K562 (cell line): ENCODE measurements around the gene AGRP. TPM values are rescaled to one million over a fixed set of nuclear protein-coding genes. Genes with fewer than 3 reads are reported as not detected.

Experiments
- BCLAF1 ChIP-seq, 2 experiments: fragments of 450-650 bp in 1 of 2; IDR thresholded peaks; 2 replicates each; pipeline ENCODE4 v1.6.1; 2011 to 2017; ENCODE audit warnings: low read depth in 2 of 2, antibody characterized with exemption in 1 of 2, borderline replicate concordance in 1 of 2, low read length in 1 of 2, mild to moderate bottlenecking in 1 of 2, mixed read lengths in 1 of 2; ENCODE audit not compliant: control insufficient read depth in 1 of 2
- BCOR ChIP-seq: fragments of 450-650 bp; IDR thresholded peaks from 2 replicates; pipeline ENCODE4 v1.6.1; 2016
- GABPA ChIP-seq: fragments of 200-800 bp; sonication (Bioruptor generic); conservative IDR thresholded peaks from 2 replicates; pipeline ENCODE4 v1.6.1; 2016; ENCODE audit warnings: low read depth, missing genetic modification characterization, missing compliant biosample characterization
- HDAC8 ChIP-seq: fragments of 450-650 bp; IDR thresholded peaks from 2 replicates; pipeline ENCODE4 v1.6.1; 2016; ENCODE audit warnings: mild to moderate bottlenecking, missing genetic modification characterization, moderate library complexity, missing compliant biosample characterization
- KDM5B ChIP-seq: fragments of 200-600 bp; sonication (generic); IDR thresholded peaks from 2 replicates; pipeline ENCODE4 v1.6.1; 2012; ENCODE audit warnings: low read depth, mild to moderate bottlenecking, moderate library complexity, low read length, control low read depth, inconsistent platforms; ENCODE audit not compliant: insufficient replicate concordance
- MYNN ChIP-seq, 2 experiments: sonication (generic); formaldehyde crosslinking in 1 of 2; IDR thresholded peaks; 2 replicates each; pipeline versions ENCODE4 v1.5.0 to v1.6.1; 2016 to 2020; ENCODE audit warnings: antibody characterized with exemption in 1 of 2, missing genetic modification reagents in 1 of 2
- RAD51 ChIP-seq: fragments of 450-650 bp; IDR thresholded peaks from 2 replicates; pipeline ENCODE4 v1.7.1; 2016; ENCODE audit warnings: low read depth, mild to moderate bottlenecking, borderline replicate concordance
- RBM25 ChIP-seq: fragments of 200-400 bp; formaldehyde crosslinking; IDR thresholded peaks from 2 replicates; pipeline ENCODE4 v1.6.1; 2018; ENCODE audit warnings: low read length, low read depth, moderate library complexity; ENCODE audit not compliant: severe bottlenecking
- SIN3A ChIP-seq, 2 experiments: fragments of 150-350 bp in 1 of 2; IDR thresholded peaks; 2 replicates each; pipeline ENCODE4 v1.6.1; 2011 to 2016; ENCODE audit warnings: borderline replicate concordance in 2 of 2, low read depth in 2 of 2, low read length in 2 of 2, mild to moderate bottlenecking in 2 of 2, moderate library complexity in 2 of 2; ENCODE audit not compliant: control insufficient read depth in 1 of 2
- TEAD1 ChIP-seq, 2 experiments: fragments of 450-650 bp in 1 of 2; sonication (generic) in 1 of 2; formaldehyde crosslinking; IDR thresholded peaks; 2 replicates each; pipeline versions ENCODE4 v1.4.0 to v1.8.0; 2020 to 2022; ENCODE audit warnings: mild to moderate bottlenecking in 2 of 2, missing genetic modification reagents in 1 of 2
- THRAP3 ChIP-seq: fragments of 450-650 bp; IDR thresholded peaks from 2 replicates; pipeline ENCODE4 v1.6.1; 2016; ENCODE audit warnings: mild to moderate bottlenecking, inconsistent platforms, borderline replicate concordance
- TOE1 ChIP-seq, 2 experiments: fragments of 450-650 bp in 1 of 2; sonication (generic) in 1 of 2; formaldehyde crosslinking in 1 of 2; IDR thresholded peaks; 2 replicates each; pipeline versions ENCODE4 v1.7.1 to v1.8.0; 2016 to 2022; ENCODE audit warnings: borderline replicate concordance in 2 of 2, mild to moderate bottlenecking in 2 of 2, antibody characterized with exemption in 1 of 2, inconsistent platforms in 1 of 2, low read depth in 1 of 2, missing genetic modification reagents in 1 of 2, moderate library complexity in 1 of 2
- ZNF232 ChIP-seq: sonication (generic); formaldehyde crosslinking; IDR thresholded peaks from 2 replicates; pipeline ENCODE4 v1.8.0; 2022; ENCODE audit warnings: mild to moderate bottlenecking, missing genetic modification reagents
- polyA plus RNA-seq, 8 experiments: library from polyadenylated mRNA; depleted of rRNA in 4 of 8; stranded (reverse) in 5 of 8; unstranded in 3 of 8; fragments of >200 nt; fragmentation: Nextera tagmentation in 2 of 8; fragmentation: Illumina TruSeq in 1 of 8; extraction: Ambion mirVana in 2 of 8; extraction: Trizol in 1 of 8; gene quantifications; 2 replicates each; pipeline versions ENCODE4 v1.2.1 to v1.2.3, GENCODE V29; 2011 to 2014; ENCODE audit warnings: inconsistent platforms in 1 of 8, missing spikeins in 1 of 8
- total RNA-seq, 7 experiments: library from RNA; depleted of rRNA in 6 of 7; stranded (reverse); fragments of >200 nt in 6 of 7; fragmentation: Illumina TruSeq in 2 of 7; extraction: Trizol in 2 of 7; gene quantifications; 2 replicates each; pipeline versions ENCODE4 v1.2.1 to v1.2.3, GENCODE V29; 2011 to 2021; ENCODE audit warnings: low replicate concordance in 1 of 7
- TF ChIP-seq, protein P1 (sequence below), 3 experiments: IDR thresholded peaks in 2 of 3; conservative IDR thresholded peaks in 1 of 3; 2 replicates each; pipeline ENCODE4 v1.5.1; 2011 to 2012; ENCODE audit warnings: low read length in 3 of 3, mild to moderate bottlenecking in 3 of 3, control low read depth in 2 of 3, improper control_type of control experiment in 1 of 3, inconsistent platforms in 1 of 3, low read depth in 1 of 3, mixed read lengths in 1 of 3, moderate library complexity in 1 of 3; ENCODE audit not compliant: insufficient read depth in 2 of 3

AGRP gene
- total and polyA plus RNA-seq, 9 of the 15 experiments (the other 6 are each of a cell fraction or from before 2014, with no cell fraction given): not detected

DNA sequence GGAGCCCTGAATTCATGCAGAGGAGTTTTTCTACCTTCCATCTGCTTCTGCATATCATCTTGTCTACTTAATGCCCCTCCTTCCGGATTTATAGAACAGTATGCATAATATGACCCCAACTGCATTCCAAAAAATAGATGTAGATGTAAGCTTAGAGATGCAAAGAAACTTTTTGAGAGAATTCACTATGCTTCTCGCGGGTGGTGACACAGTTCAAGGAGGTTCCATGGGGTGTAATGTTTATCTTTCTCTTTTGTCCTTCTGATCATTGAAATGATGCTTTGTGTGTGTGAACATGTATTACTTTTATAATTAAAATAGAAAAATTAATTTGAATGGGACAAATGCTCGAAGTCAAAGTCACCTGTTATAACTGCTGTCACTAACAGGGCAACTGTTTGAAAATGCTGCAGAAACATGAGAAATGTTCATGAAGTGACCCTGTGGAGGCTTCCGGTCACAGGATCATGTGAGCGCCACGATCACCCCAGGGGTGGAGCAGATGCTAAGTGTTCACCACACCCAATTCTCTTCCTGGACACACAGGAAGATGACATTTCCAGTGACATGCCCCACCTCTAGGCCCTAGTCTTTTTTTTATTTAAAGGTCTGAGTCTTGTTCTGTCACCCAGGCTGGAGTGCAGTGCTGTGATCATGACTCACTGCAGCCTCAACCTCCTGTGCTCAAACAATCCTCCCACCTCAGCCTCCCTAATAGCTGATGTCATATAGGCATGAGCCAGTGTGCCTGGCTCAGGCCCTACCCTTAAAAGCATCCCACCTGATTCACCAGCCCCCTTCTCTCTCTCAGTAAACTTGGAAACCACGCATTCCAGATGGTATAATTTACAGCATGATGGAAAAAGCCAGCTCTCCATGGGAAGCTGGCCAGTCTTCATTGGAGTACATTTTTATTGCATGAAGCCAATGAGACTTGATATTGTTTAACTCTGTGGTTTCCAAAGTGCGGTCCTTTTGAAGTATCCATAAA, 21.0 kb upstream of the AGRP start (continued):
- TF ChIP-seq KDM5B: no peak
- peak in 1 of 2 experiments; percentile 29; a peak in 1 of 4 replicates for TF ChIP-seq SIN3A (IDR thresholded peaks at IDR 0.05; ENCODE audit: borderline replicate concordance in 2 of 2, control insufficient read depth in 1 of 2, low read depth in 2 of 2, low read length in 2 of 2)
- peak; percentile 83 for TF ChIP-seq RAD51
- peak; percentile 97 for TF ChIP-seq BCOR
- no peak for TF ChIP-seq THRAP3
- no peak for TF ChIP-seq ZNF232 (CRISPR knock-in tag)
- TF ChIP-seq BCLAF1 (IDR thresholded peaks at IDR 0.05; ENCODE audit: borderline replicate concordance in 1 of 2, control insufficient read depth in 1 of 2, low read depth in 2 of 2, low read length in 1 of 2): 0 out of 4 replicates have a peak, but pooled peaks of 1 of the 2 experiments have one; percentile 64
- no peak for TF ChIP-seq MYNN (IDR thresholded peaks at IDR 0.05)
- TF ChIP-seq MYNN (CRISPR knock-in tag; IDR thresholded peaks at IDR 0.05): no peak
- peak; percentile 80 for TF ChIP-seq GABPA (tag)
- TF ChIP-seq, protein P1, sequence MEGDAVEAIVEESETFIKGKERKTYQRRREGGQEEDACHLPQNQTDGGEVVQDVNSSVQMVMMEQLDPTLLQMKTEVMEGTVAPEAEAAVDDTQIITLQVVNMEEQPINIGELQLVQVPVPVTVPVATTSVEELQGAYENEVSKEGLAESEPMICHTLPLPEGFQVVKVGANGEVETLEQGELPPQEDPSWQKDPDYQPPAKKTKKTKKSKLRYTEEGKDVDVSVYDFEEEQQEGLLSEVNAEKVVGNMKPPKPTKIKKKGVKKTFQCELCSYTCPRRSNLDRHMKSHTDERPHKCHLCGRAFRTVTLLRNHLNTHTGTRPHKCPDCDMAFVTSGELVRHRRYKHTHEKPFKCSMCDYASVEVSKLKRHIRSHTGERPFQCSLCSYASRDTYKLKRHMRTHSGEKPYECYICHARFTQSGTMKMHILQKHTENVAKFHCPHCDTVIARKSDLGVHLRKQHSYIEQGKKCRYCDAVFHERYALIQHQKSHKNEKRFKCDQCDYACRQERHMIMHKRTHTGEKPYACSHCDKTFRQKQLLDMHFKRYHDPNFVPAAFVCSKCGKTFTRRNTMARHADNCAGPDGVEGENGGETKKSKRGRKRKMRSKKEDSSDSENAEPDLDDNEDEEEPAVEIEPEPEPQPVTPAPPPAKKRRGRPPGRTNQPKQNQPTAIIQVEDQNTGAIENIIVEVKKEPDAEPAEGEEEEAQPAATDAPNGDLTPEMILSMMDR (IDR thresholded peaks at IDR 0.05 in 2 of 3, conservative IDR thresholded peaks at IDR 0.05 in 1 of 3; ENCODE audit: insufficient read depth in 2 of 3, low read depth in 1 of 3, low read length in 3 of 3): peak in 1 of 3 experiments; percentile 2; a peak in 1 of 6 replicates
- TF ChIP-seq TOE1 (IDR thresholded peaks at IDR 0.05; ENCODE audit: borderline replicate concordance): peak; percentile 81; the same call in 1 of the 2 replicates
- no peak for TF ChIP-seq TOE1 (CRISPR knock-in tag; IDR thresholded peaks at IDR 0.05; ENCODE audit: borderline replicate concordance, low read depth)
- TF ChIP-seq RBM25: peak; percentile 72
- TF ChIP-seq HDAC8 (tag): no peak
- TF ChIP-seq TEAD1 (CRISPR knock-in tag; IDR thresholded peaks at IDR 0.05): 0 out of 4 replicates have a peak, but pooled peaks of 1 of the 2 experiments have one; percentile 4
